Common myeloid progenitor, CD34-positive (primary cell): ENCODE measurements around the gene TDRD9.

Experiments
- CTCF ChIA-PET: fragments of 350-600 bp; sonication (Branson Sonifier 250); formaldehyde crosslinking; loops from one replicate; lab custom pipeline; 2021; ENCODE audit warnings: antibody characterized with exemption; lab: Charles Lee
- POLR2A ChIA-PET: fragments of 350-600 bp; sonication (Branson Sonifier 250); formaldehyde crosslinking; loops from one replicate; lab custom pipeline; 2021; ENCODE audit warnings: antibody characterized with exemption; lab: Charles Lee
- DNase-seq, 3 donors: peaks; one replicate each; pipeline versions ENCODE4 v3.0.0 to v3.0.0-alpha.2; 2013
- H3K27ac ChIP-seq, 2 experiments: 1 replicate in 1 of 2; 2 replicates in 1 of 2; pipeline ENCODE4 v1.7.0; 2013; ENCODE audit warnings: inconsistent platforms in 2 of 2, low read length in 2 of 2, mild to moderate bottlenecking in 2 of 2, low read depth in 1 of 2, moderate library complexity in 1 of 2; ENCODE audit not compliant: severe bottlenecking in 2 of 2, insufficient read depth in 1 of 2, poor library complexity in 1 of 2
- H3K27me3 ChIP-seq, 5 experiments: replicated peaks in 2 of 5; 1 replicate in 3 of 5; 2 replicates in 2 of 5; pipeline versions ENCODE4 v1.6.1 to v1.7.0; 2013; ENCODE audit warnings: low read length in 4 of 5, mild to moderate bottlenecking in 2 of 5, moderate library complexity in 2 of 5, inconsistent platforms in 1 of 5; ENCODE audit not compliant: insufficient read depth in 5 of 5, control insufficient read depth in 4 of 5
- H3K36me3 ChIP-seq, 4 experiments: 1 replicate in 2 of 4; 2 replicates in 2 of 4; pipeline versions ENCODE4 v1.6.1 to v1.7.0; 2013; ENCODE audit warnings: low read length in 3 of 4, control low read depth in 1 of 4, mild to moderate bottlenecking in 1 of 4; ENCODE audit not compliant: control insufficient read depth in 4 of 4, insufficient read depth in 4 of 4
- H3K4me1 ChIP-seq, 4 experiments: 1 replicate in 3 of 4; 2 replicates in 1 of 4; pipeline versions ENCODE4 v1.6.1 to v1.7.1; 2013; ENCODE audit warnings: low read length in 3 of 4, mild to moderate bottlenecking in 3 of 4, control low read depth in 1 of 4, inconsistent platforms in 1 of 4, moderate library complexity in 1 of 4; ENCODE audit not compliant: control insufficient read depth in 4 of 4, insufficient read depth in 4 of 4; ENCODE audit errors: control extremely low read depth in 1 of 4
- H3K4me3 ChIP-seq, 7 experiments: 1 replicate in 4 of 7; 2 replicates in 3 of 7; pipeline versions ENCODE4 v1.5.1 to v1.7.0; 2013; ENCODE audit warnings: mild to moderate bottlenecking in 7 of 7, low read length in 6 of 7, moderate library complexity in 6 of 7, inconsistent platforms in 2 of 7, low read depth in 2 of 7, control low read depth in 1 of 7; ENCODE audit not compliant: insufficient read depth in 4 of 7, control insufficient read depth in 1 of 7; ENCODE audit errors: extremely low read depth in 1 of 7
- H3K9me3 ChIP-seq, 5 experiments: 1 replicate in 4 of 5; 2 replicates in 1 of 5; pipeline versions ENCODE4 v1.6.1 to v1.7.1; 2013; ENCODE audit warnings: low read length in 4 of 5, mild to moderate bottlenecking in 2 of 5, inconsistent platforms in 1 of 5, low read depth in 1 of 5, moderate library complexity in 1 of 5; ENCODE audit not compliant: control insufficient read depth in 4 of 5, insufficient read depth in 2 of 5; ENCODE audit errors: control extremely low read depth in 1 of 5
- WGBS: methylation state at CpG from one replicate; pipeline ENCODE4 v1.1.5; 2013; ENCODE audit not compliant: insufficient coverage; 5-methylcytosine and 5-hydroxymethylcytosine counted together

The TDRD9 gene

DNA sequence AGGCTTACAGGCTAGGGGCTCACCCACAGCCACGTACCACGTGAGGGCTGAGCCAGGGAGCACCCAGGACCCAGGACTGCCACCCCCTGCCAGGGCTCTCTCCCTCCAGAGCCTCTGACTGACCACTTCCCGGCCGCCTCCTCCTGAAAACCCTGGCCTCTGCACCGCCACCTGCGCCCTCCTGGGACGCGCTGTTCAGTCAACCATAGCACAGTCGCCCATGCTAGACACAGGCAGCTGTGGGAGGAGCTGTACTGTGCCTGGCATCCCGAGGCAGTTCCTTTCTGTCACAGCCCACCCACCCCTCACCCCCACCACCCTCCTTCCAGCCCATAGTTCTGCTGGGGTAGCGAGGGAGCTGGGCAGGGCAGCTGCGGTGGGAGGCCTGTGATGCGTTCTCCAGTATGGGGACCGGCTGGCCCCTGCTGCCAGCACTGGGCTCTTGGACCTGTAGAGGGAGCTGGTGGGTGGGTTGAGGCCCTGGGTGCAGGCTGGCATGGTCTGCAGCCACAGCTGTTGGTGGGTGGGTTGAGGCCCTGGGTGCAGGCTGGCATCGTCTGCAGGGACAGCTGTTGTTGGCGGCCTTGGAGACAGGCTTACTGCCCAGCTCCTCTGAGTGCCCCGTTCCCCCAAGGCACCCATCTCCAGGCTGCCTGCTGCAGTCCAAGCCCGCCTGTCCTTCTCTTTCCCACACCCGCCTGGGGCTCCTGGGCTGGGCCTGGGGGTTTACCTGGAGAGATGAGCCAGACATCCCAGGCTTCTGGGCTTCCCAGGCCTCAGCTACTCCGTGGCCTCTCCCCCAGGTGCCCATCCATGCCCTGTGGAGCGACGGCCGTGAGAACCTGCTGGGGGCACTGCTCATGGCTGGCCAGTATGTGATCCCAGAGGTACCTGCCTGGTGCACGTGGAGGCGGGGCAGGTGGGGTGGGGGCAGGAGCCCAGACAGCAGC, 168.8 kb downstream of the TDRD9 start:
- WGBS, result 82% methylated on average over 13 of the region's 25 CpGs
- no peak overlapping the region for H3K4me3 ChIP-seq

DNA sequence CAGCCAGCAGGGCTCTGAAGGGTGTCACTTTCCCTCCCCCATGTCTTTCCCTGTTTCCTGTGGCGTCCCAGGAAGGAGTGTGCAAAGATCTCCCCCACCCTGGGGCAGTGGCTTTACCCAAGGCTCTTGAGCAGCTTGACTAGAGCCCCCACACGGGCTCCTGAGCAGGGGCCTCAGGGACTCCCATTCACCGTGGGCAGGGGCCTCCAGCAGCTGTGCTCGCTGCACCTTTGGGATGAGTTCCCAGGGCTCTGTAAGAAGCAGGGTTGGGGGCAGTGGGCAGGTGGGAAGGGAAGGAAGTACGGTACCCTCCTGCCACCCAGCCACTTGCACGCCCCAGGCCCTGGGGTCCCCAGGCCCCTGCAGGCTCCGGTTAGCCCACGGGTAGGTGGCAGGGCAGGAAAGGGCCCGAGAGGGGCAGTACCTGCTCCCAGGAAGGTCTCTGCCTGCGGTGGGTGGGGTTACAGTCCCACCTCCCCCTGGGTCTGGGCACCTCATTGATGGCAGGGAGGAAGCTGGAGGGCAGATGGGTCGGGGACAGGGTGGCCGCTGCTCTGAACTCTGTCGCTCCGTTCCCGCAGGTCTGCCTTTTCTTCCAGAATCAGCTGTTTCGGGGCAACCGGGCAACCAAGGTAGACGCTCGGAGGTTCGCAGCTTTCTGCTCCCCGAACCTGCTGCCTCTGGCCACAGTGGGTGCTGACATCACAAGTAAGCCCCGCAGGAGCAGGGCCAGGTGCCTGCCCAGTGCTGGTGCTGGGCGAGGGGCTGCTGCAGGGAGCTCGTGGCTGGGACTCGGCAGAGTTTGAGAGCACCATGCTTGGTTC, 170.2 kb downstream of the TDRD9 start:
- Histone ChIP-seq H3K36me3 (no peaks in the 10 kb centered on the region), H3K9me3 (no peaks in the 10 kb centered on the region), H3K27ac (no peak overlapping the region), H3K4me1 (peaks cover 0 to 5% (median 1%) of the 10 kb centered on the region in 4 experiments), H3K27me3 (no peaks in the 10 kb centered on the region), H3K4me3 (no peak overlapping the region)
- ChIA-PET CTCF (interaction anchor here (1.3 kb wide), 1 partner anchor 22 kb away, joined by 3 read pairs; no protein-coding TSS in a partner anchor), POLR2A (no interaction called here)
- DNase-seq, result no peak
- 92% methylated on average over 23 of the region's 25 CpGs for WGBS

More for the DNA sequence above, 168.8 kb downstream of the TDRD9 start:
- no peaks in the 10 kb centered on the region for H3K36me3 ChIP-seq
- no peaks in the 10 kb centered on the region for H3K27me3 ChIP-seq
- DNase-seq, result no peak
- H3K4me1 ChIP-seq, result peaks cover 0 to 5% (median 1%) of the 10 kb centered on the region in 4 experiments
- H3K9me3 ChIP-seq, result no peaks in the 10 kb centered on the region
- ChIA-PET CTCF (interaction anchor here (0.9 to 1.5 kb wide), 6 partner anchors 8 to 468 kb away, joined by 3 to 5 read pairs (median 4); no protein-coding TSS in a partner anchor), POLR2A (interaction anchor here (0.6 kb wide), 1 partner anchor 32 kb away, joined by 3 read pairs; no protein-coding TSS in a partner anchor)
- no peak overlapping the region for H3K27ac ChIP-seq

DNA sequence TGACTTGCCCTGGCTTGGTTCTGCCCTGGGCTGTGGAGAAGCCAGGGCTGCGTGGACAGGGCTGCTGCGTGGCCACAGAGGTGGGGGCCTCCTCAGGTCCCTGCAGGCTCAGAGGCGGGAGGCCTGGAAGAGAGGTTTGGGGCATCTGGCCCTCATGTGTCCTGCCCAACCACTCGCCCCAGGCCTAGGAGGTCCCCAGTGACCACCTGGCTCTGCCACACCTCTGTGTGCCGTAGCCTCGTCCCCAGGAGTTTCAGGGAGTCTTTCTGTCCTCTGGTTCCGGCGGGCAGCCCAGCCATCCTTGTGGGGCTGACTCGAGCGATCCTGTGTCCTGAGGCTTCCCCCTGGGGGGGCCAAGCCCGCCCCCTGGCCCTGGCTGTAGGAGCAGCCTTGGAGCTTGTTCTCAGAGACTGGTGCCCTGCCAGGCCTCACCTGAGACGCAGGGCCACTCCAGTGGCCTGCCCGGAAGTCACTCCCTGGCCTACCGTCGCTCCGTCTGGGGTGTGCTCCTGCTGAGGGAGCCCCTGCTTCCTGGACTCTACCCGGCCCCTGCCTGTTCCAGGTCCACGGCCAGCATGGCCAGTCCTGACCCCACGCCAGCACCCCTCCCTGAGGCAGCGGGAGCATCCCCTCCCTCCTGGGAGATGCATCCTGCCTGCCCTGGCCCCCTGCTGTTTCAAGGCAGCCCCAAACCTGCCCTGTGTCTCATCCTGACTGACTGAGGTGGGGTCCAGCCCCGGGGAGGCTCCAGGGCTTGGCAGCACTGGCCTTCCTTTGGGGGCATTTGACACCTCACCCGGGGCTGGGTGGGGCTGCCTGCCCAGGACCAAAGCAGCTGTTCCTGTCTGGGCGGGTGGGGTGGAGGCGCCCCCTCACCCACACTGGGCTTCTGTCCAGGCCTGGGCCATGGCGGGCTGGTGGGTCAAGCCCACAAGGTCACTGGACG, 171.1 kb downstream of the TDRD9 start:
- no peak for DNase-seq
- H3K4me3 ChIP-seq, result no peak overlapping the region
- ChIA-PET CTCF (no interaction called here), POLR2A (no interaction called here)
- peaks cover 0 to 2% (median 1%) of the 10 kb centered on the region in 4 experiments for H3K4me1 ChIP-seq
- no peaks in the 10 kb centered on the region for H3K36me3 ChIP-seq
- no peaks in the 10 kb centered on the region for H3K9me3 ChIP-seq
- 93% methylated on average over 22 of the region's 26 CpGs for WGBS
- H3K27me3 ChIP-seq, result no peaks in the 10 kb centered on the region
- no peak overlapping the region for H3K27ac ChIP-seq

DNA sequence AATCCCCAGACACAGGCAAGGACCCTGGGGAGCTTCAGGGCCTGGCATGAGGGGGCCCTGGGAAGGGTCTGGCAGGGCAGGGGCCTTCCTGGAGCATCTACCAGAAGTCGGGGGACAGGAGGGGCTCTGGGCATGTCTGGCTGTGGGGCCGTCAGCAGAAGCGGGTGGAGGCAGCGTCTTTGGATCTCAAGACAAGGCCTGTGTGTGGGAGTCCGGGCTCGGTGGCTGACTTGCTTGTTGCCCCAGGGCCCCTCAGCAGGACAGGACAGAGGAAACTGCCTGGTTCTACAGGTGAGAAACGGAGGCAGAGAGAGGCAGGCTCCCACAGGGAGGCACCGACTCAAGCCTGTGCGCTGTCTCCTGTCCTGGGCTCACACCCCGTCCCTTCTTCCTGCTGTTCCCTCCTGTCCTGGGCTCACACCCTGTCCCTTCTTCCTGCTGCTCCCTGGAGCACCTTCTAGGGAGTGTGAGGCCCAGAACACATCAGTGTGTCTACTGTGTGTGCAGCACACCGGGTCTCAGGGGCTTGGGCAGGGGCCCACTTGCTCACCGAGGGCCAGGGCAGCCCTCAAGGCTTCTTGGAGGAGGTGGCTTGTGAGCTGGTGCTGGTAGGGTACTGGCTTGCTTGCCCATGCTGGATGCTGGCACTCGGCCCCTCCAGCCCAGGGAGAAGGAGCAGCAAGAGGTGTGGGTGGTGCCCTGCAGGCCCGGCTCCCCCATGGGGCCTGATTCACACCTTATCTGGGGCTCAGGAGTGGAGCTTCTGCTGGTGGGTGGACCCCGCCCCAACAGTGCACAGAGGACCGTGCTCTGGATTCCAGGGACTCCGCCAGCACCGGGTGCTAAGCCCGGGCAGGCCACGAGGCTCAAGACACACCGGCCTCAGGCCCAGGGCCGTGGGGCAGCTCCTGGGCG, 172.2 kb downstream of the TDRD9 start:
- H3K36me3 ChIP-seq, result no peaks in the 10 kb centered on the region
- CTCF ChIA-PET, result no interaction called here
- POLR2A ChIA-PET, result no interaction called here
- H3K4me1 ChIP-seq, result no peaks in the 10 kb centered on the region
- DNase-seq, result no peak
- 93% methylated on average over 19 of the region's 23 CpGs for WGBS
- no peak overlapping the region for H3K27ac ChIP-seq
- H3K27me3 ChIP-seq, result no peaks in the 10 kb centered on the region
- H3K4me3 ChIP-seq, result no peak overlapping the region
- H3K9me3 ChIP-seq, result no peaks in the 10 kb centered on the region

DNA sequence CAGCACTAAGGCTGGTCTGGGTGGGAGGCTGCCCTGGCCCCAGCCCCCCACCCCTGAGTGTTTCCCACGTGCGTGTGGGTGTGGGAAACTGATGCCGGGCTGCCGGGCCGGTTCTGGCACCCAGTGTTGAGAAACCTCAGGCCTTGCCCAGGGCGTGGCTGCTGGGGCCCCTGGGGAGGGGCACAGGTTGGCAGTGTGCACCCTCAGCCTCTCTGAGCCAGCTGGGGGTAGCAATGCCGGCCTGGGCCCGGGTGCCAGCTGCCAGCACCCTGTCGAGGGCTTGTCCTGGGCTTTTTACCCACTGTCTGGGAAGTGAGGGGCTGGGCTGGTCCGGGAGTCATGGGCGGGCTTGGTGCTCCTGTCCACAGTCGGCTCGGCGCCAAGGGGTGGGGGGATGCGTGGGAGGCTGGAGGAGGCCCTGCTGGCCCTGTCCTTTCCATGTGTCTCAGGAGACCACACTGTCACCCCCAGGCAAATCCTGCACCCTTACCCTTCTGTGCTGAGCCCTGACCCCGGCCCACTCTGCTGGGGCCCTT, 172.9 kb downstream of the TDRD9 start:
- POLR2A ChIA-PET, result no interaction called here
- Histone ChIP-seq H3K4me1 (no peaks in the 10 kb centered on the region), H3K4me3 (no peak overlapping the region), H3K36me3 (no peaks in the 10 kb centered on the region), H3K9me3 (no peaks in the 10 kb centered on the region), H3K27me3 (no peaks in the 10 kb centered on the region), H3K27ac (no peak overlapping the region)
- CTCF ChIA-PET, result no interaction called here
- WGBS, result 87% methylated on average over 14 of the region's 16 CpGs
- DNase-seq, result no peak
